ENCODE data around the gene KDELR3.

DNA sequence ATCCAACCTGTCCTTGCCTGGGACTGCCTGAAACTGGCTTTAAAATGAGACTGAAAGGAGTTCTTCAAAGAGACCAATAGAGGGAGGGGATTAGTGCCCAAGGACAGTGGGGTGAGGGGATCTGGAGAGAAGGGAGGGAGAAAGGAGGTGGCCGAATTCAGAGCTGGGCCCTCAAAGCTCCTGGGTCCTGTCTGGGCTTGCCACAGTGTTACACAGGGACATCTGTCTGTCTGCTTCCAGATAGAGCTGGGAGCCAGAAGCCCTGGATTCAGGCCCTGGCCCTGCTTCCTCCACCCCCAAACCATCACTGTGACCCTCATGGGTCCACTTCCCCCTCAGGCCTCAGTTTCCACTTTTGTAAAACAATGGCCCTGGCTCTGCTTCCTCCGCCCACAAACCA, 16.5 kb upstream of the KDELR3 start:
- TF ChIP-seq, protein P1, sequence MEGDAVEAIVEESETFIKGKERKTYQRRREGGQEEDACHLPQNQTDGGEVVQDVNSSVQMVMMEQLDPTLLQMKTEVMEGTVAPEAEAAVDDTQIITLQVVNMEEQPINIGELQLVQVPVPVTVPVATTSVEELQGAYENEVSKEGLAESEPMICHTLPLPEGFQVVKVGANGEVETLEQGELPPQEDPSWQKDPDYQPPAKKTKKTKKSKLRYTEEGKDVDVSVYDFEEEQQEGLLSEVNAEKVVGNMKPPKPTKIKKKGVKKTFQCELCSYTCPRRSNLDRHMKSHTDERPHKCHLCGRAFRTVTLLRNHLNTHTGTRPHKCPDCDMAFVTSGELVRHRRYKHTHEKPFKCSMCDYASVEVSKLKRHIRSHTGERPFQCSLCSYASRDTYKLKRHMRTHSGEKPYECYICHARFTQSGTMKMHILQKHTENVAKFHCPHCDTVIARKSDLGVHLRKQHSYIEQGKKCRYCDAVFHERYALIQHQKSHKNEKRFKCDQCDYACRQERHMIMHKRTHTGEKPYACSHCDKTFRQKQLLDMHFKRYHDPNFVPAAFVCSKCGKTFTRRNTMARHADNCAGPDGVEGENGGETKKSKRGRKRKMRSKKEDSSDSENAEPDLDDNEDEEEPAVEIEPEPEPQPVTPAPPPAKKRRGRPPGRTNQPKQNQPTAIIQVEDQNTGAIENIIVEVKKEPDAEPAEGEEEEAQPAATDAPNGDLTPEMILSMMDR (IDR thresholded peaks at IDR 0.05; ENCODE audit: low read depth, low read length): no peak
- TF ChIP-seq POLR2A (IDR thresholded peaks at IDR 0.05; ENCODE audit: extremely low read depth, insufficient read length): no peak
